ENCODE data around the gene NACC2.

DNA sequence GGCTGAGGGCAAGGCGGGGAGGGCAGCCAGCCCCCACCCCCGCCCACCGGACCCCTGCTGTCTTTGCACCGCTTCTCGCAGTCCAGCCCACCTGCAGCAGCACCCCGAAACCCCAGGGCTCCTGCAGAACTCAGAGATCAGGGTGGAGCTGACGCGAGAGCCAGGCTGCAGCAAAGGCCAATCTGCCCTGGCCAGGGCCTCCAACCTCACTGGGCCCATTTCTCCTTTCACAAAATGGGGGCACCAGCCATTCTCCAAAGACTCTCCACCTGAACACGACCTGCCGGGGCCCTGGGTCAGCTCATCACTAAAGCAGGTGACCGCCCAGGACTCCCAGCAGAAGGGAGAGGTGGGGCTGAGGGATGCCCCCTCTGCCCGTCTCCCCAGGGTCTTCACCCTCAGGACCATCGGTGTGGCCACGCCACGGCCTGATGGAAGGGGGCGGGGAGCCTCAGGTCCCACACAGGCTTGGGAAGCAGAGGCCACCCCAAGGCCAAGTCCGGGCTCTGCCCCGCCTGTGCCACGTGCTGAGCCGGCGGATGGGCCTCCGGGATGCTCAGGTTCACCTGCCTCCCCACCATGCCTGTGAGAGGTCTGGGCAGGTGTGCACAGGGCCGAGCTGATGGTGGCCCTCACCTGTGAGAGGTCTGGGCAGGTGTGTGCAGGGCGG, 13.1 kb downstream of the NACC2 start:
- TF ChIP-seq POLR2A (IDR thresholded peaks at IDR 0.05; ENCODE audit: low read length), result no peak
- TF ChIP-seq GATA1 (IDR thresholded peaks at IDR 0.05; ENCODE audit: low read depth, low read length), result no peak

All from erythroblast (primary cell).